ENCODE measurements around the gene SLC1A2.

SLC1A2 gene

GRCh38 chr11:35215945-35216344 lies 203.4 kb downstream of the SLC1A2 start:
- DNase-seq: no peak

GRCh38 chr11:35214792-35215193 lies 204.6 kb downstream of the SLC1A2 start:
- H3K79me2 ChIP-seq (ENCODE audit: control insufficient read depth, insufficient read depth, low read length, poor library complexity): no peaks in the 10 kb centered on the region
- H3K4me3 ChIP-seq (ENCODE audit: low read depth, low read length): no peak overlapping the region
- no CpG with 5 or more reads among the region's 1 CpG for WGBS (ENCODE audit: extremely low coverage, insufficient coverage, insufficient read length)
- H3K27ac ChIP-seq (ENCODE audit: low read depth, low read length): no peak overlapping the region
- no peaks in the 10 kb centered on the region for H3K9me3 ChIP-seq (ENCODE audit: insufficient read depth, low read depth, low read length)
- no peaks in the 10 kb centered on the region for H3K79me1 ChIP-seq (ENCODE audit: low read length)
- H2BK12ac ChIP-seq (ENCODE audit: low read length): no peak overlapping the region
- H3K36me3 ChIP-seq (ENCODE audit: control insufficient read depth in 1 of 2, insufficient read depth in 2 of 2, low read length in 2 of 2): no peaks in the 10 kb centered on the region
- H4K12ac ChIP-seq (ENCODE audit: low read depth, low read length): no peak overlapping the region
- no peaks in the 10 kb centered on the region for H3K27me3 ChIP-seq (ENCODE audit: insufficient read depth, low read length)
- H4K8ac ChIP-seq (ENCODE audit: low read depth, low read length): no peak overlapping the region
- H3K4ac ChIP-seq (ENCODE audit: low read depth, low read length): no peak overlapping the region
- H3K23ac ChIP-seq (ENCODE audit: low read length): no peak overlapping the region
- H2BK120ac ChIP-seq (ENCODE audit: insufficient read depth, low read length, poor library complexity): no peak overlapping the region
- DNase-seq: peak in 1 of 2 donors; percentile 15
- H3K4me1 ChIP-seq (ENCODE audit: control insufficient read depth in 1 of 2, insufficient read depth in 2 of 2, low read length in 2 of 2): no peaks in the 10 kb centered on the region
- H3K18ac ChIP-seq (ENCODE audit: low read length): no peak overlapping the region
- no peak overlapping the region for H3K4me2 ChIP-seq (ENCODE audit: low read length)
- H2BK5ac ChIP-seq (ENCODE audit: low read depth, low read length, poor library complexity): no peak overlapping the region
- no peak overlapping the region for H2AK5ac ChIP-seq (ENCODE audit: low read length)
- H4K91ac ChIP-seq (ENCODE audit: low read depth, low read length): no peak overlapping the region
- H3K14ac ChIP-seq (ENCODE audit: low read length): no peak overlapping the region
- H3K9ac ChIP-seq (ENCODE audit: low read length): no peak overlapping the region
- no peak overlapping the region for H2AFZ ChIP-seq (ENCODE audit: insufficient read depth, low read length, poor library complexity)

More at GRCh38 chr11:35215945-35216344, 203.4 kb downstream of the SLC1A2 start:
- H3K4me3 ChIP-seq (ENCODE audit: low read depth, low read length): no peak overlapping the region
- H2BK12ac ChIP-seq (ENCODE audit: low read length): no peak overlapping the region
- no peak overlapping the region for H3K4ac ChIP-seq (ENCODE audit: low read depth, low read length)
- no peaks in the 10 kb centered on the region for H3K4me1 ChIP-seq (ENCODE audit: control insufficient read depth in 1 of 2, insufficient read depth in 2 of 2, low read length in 2 of 2)
- H3K18ac ChIP-seq (ENCODE audit: low read length): no peak overlapping the region
- no peak overlapping the region for H2BK5ac ChIP-seq (ENCODE audit: low read depth, low read length, poor library complexity)
- H4K91ac ChIP-seq (ENCODE audit: low read depth, low read length): no peak overlapping the region
- no peak overlapping the region for H3K27ac ChIP-seq (ENCODE audit: low read depth, low read length)
- no peak overlapping the region for H3K9ac ChIP-seq (ENCODE audit: low read length)
- no peak overlapping the region for H3K23ac ChIP-seq (ENCODE audit: low read length)
- no peaks in the 10 kb centered on the region for H3K27me3 ChIP-seq (ENCODE audit: insufficient read depth, low read length)
- no peak overlapping the region for H3K4me2 ChIP-seq (ENCODE audit: low read length)
- no peak overlapping the region for H3K14ac ChIP-seq (ENCODE audit: low read length)
- H3K79me2 ChIP-seq (ENCODE audit: control insufficient read depth, insufficient read depth, low read length, poor library complexity): no peaks in the 10 kb centered on the region
- no peak overlapping the region for H2AFZ ChIP-seq (ENCODE audit: insufficient read depth, low read length, poor library complexity)
- no peak overlapping the region for H2BK120ac ChIP-seq (ENCODE audit: insufficient read depth, low read length, poor library complexity)
- no peaks in the 10 kb centered on the region for H3K36me3 ChIP-seq (ENCODE audit: control insufficient read depth in 1 of 2, insufficient read depth in 2 of 2, low read length in 2 of 2)
- H4K8ac ChIP-seq (ENCODE audit: low read depth, low read length): no peak overlapping the region
- no peak overlapping the region for H4K12ac ChIP-seq (ENCODE audit: low read depth, low read length)
- no peaks in the 10 kb centered on the region for H3K79me1 ChIP-seq (ENCODE audit: low read length)
- H3K9me3 ChIP-seq (ENCODE audit: insufficient read depth, low read depth, low read length): no peaks in the 10 kb centered on the region
- no peak overlapping the region for H2AK5ac ChIP-seq (ENCODE audit: low read length)

- Histone ChIP-seq H2BK120ac (ENCODE audit: insufficient read depth, low read length, poor library complexity) (no peak overlapping the region), H3K9me3 (ENCODE audit: insufficient read depth, low read depth, low read length) (no peaks in the 10 kb centered on the region), H3K79me2 (ENCODE audit: control insufficient read depth, insufficient read depth, low read length, poor library complexity) (no peaks in the 10 kb centered on the region), H4K91ac (ENCODE audit: low read depth, low read length) (no peak overlapping the region), H2AK5ac (ENCODE audit: low read length) (no peak overlapping the region), H3K4me2 (ENCODE audit: low read length) (no peak overlapping the region), H3K23ac (ENCODE audit: low read length) (no peak overlapping the region), H2BK5ac (ENCODE audit: low read depth, low read length, poor library complexity) (no peak overlapping the region), H3K27me3 (ENCODE audit: insufficient read depth, low read length) (no peaks in the 10 kb centered on the region), H3K4me3 (ENCODE audit: low read depth, low read length) (no peak overlapping the region), H3K9ac (ENCODE audit: low read length) (no peak overlapping the region), H3K4ac (ENCODE audit: low read depth, low read length) (no peak overlapping the region), H3K18ac (ENCODE audit: low read length) (no peak overlapping the region), H3K4me1 (ENCODE audit: control insufficient read depth in 1 of 2, insufficient read depth in 2 of 2, low read length in 2 of 2) (no peaks in the 10 kb centered on the region), H3K14ac (ENCODE audit: low read length) (no peak overlapping the region), H4K12ac (ENCODE audit: low read depth, low read length) (no peak overlapping the region), H2BK12ac (ENCODE audit: low read length) (no peak overlapping the region), H4K8ac (ENCODE audit: low read depth, low read length) (no peak overlapping the region), H2AFZ (ENCODE audit: insufficient read depth, low read length, poor library complexity) (no peak overlapping the region), H3K79me1 (ENCODE audit: low read length) (no peaks in the 10 kb centered on the region), H3K27ac (ENCODE audit: low read depth, low read length) (no peak overlapping the region), H3K36me3 (ENCODE audit: control insufficient read depth in 1 of 2, insufficient read depth in 2 of 2, low read length in 2 of 2) (no peaks in the 10 kb centered on the region)
- DNase-seq: no peak
- WGBS (ENCODE audit: extremely low coverage, insufficient coverage, insufficient read length): no CpG with 5 or more reads among the region's 2 CpGs
These were observed 205.1 kb downstream of the SLC1A2 start for GRCh38 chr11:35214226-35214770.

DNA sequence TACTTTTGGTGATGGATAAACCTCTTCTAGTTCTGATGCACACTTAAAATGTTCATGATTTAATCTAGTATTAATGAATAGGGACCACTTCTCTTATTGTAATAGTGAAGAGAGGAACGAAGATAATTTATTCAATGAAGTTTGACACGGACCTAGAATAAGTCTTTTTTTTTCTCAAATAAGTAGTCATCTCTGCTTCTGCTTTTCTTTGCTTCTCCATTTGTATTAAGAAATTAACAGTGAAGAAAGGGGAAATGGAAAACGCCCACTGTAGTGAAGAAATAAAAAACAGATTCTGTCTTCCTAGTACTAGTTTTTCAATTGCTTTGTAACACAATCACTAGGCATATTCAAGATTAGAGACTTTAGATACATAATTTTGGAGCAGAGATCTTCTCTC lies 207.4 kb downstream of the SLC1A2 start:
- H3K27ac ChIP-seq (ENCODE audit: low read depth, low read length): no peak overlapping the region
- no peak overlapping the region for H2AK5ac ChIP-seq (ENCODE audit: low read length)
- no peak overlapping the region for H2BK5ac ChIP-seq (ENCODE audit: low read depth, low read length, poor library complexity)
- WGBS (ENCODE audit: extremely low coverage, insufficient coverage, insufficient read length): no CpG with 5 or more reads among the region's 3 CpGs
- H3K36me3 ChIP-seq (ENCODE audit: control insufficient read depth in 1 of 2, insufficient read depth in 2 of 2, low read length in 2 of 2): no peaks in the 10 kb centered on the region
- H4K12ac ChIP-seq (ENCODE audit: low read depth, low read length): no peak overlapping the region
- no peak overlapping the region for H2AFZ ChIP-seq (ENCODE audit: insufficient read depth, low read length, poor library complexity)
- no peak overlapping the region for H4K8ac ChIP-seq (ENCODE audit: low read depth, low read length)
- H2BK12ac ChIP-seq (ENCODE audit: low read length): no peak overlapping the region
- H3K9ac ChIP-seq (ENCODE audit: low read length): no peak overlapping the region
- no peaks in the 10 kb centered on the region for H3K4me1 ChIP-seq (ENCODE audit: control insufficient read depth in 1 of 2, insufficient read depth in 2 of 2, low read length in 2 of 2)
- no peak overlapping the region for H2BK120ac ChIP-seq (ENCODE audit: insufficient read depth, low read length, poor library complexity)
- H3K14ac ChIP-seq (ENCODE audit: low read length): no peak overlapping the region
- H3K23ac ChIP-seq (ENCODE audit: low read length): no peak overlapping the region
- peak in 1 of 2 donors; percentile 14 for DNase-seq
- no peak overlapping the region for H3K4ac ChIP-seq (ENCODE audit: low read depth, low read length)
- H3K79me2 ChIP-seq (ENCODE audit: control insufficient read depth, insufficient read depth, low read length, poor library complexity): no peaks in the 10 kb centered on the region
- H3K9me3 ChIP-seq (ENCODE audit: insufficient read depth, low read depth, low read length): no peaks in the 10 kb centered on the region
- no peaks in the 10 kb centered on the region for H3K27me3 ChIP-seq (ENCODE audit: insufficient read depth, low read length)
- no peak overlapping the region for H3K4me3 ChIP-seq (ENCODE audit: low read depth, low read length)
- H3K4me2 ChIP-seq (ENCODE audit: low read length): no peak overlapping the region
- H3K18ac ChIP-seq (ENCODE audit: low read length): no peak overlapping the region
- H3K79me1 ChIP-seq (ENCODE audit: low read length): no peaks in the 10 kb centered on the region
- H4K91ac ChIP-seq (ENCODE audit: low read depth, low read length): no peak overlapping the region

Measured in trophoblast cell (in vitro differentiated cells and primary cell).